HL-60 (cell line): Measurements from ENCODE around the gene WNT7B.

Experiments
- DNase-seq, 2 experiments: peaks; one replicate each; pipeline ENCODE4 v3.0.0-alpha.2; 2010 to 2020; ENCODE audit warnings: low read depth in 1 of 2, low spot score in 1 of 2
- H3K27ac ChIP-seq: fragments of 250-450 bp; sonication (Bioruptor Pico); replicated peaks from 2 replicates; pipeline ENCODE4 v1.5.1; 2020; ENCODE audit warnings: mild to moderate bottlenecking, moderate library complexity
- H3K27me3 ChIP-seq: fragments of 250-450 bp; sonication (Bioruptor Pico); 2 replicates; pipeline ENCODE4 v1.5.1; 2021; ENCODE audit warnings: mild to moderate bottlenecking, moderate library complexity; ENCODE audit not compliant: insufficient read depth, poor library complexity, severe bottlenecking
- H3K4me3 ChIP-seq: replicated peaks from 2 replicates; pipeline ENCODE4 v1.5.1; 2011; ENCODE audit warnings: mild to moderate bottlenecking, control low read depth, low read length; ENCODE audit not compliant: insufficient read depth
- GABPA ChIP-seq: IDR thresholded peaks from 2 replicates; pipeline ENCODE4 v1.6.1; 2012; ENCODE audit warnings: low read depth
- POLR2AphosphoS5 ChIP-seq: IDR thresholded peaks from 2 replicates; pipeline ENCODE4 v1.6.1; 2012; ENCODE audit warnings: low read depth
- SPI1 ChIP-seq: IDR thresholded peaks from 2 replicates; pipeline ENCODE4 v1.6.1; 2012; ENCODE audit warnings: low read depth, mild to moderate bottlenecking, borderline replicate concordance
- TF ChIP-seq, protein P1 (sequence below): IDR thresholded peaks from one replicate; pipeline ENCODE4 v1.5.1; 2011; ENCODE audit warnings: low read length, control low read depth, inconsistent platforms; ENCODE audit not compliant: insufficient read depth
- TF ChIP-seq, protein P2 (sequence below): IDR thresholded peaks from 2 replicates; pipeline ENCODE4 v1.6.1; 2012; ENCODE audit warnings: low read depth; ENCODE audit not compliant: insufficient replicate concordance

The WNT7B gene

DNA sequence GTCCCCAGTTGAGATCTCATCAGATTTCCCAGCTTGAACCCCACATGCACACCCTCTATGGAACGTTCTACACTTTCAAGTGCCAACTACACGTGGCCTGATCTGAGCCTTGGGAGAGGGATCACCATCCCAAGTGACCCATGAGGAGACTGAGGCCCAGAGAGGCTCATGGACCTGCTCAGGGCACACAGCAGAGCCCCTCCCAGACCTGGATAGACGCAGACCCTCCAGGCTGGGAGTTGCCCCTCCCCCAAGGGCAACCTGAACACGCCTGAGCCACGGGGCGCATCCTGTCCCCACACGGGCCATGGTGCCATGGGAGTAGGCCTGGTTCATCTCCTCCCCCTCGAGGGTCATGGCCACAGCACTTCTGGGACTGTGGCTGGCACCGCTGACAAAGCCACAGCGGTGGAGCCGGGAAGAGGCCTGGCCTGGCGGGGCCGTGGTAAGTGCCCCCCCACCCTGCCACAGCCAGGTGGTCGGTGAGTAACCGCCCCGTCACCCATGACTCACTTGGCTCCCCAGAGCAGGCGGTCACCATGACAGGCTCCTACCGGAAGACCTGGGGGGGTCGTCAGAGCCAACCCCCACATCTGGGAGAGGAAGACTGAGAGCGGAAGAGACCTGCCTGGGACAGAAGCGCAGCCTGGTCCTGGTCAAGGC, 8.1 kb downstream of the WNT7B start:
- Histone ChIP-seq H3K27me3 (peaks cover 61% of the 10 kb centered on the region), H3K4me3 (no peak overlapping the region), H3K27ac (no peak overlapping the region)
- TF ChIP-seq SPI1, result no peak
- no peak for TF ChIP-seq POLR2AphosphoS5
- TF ChIP-seq, protein P1, sequence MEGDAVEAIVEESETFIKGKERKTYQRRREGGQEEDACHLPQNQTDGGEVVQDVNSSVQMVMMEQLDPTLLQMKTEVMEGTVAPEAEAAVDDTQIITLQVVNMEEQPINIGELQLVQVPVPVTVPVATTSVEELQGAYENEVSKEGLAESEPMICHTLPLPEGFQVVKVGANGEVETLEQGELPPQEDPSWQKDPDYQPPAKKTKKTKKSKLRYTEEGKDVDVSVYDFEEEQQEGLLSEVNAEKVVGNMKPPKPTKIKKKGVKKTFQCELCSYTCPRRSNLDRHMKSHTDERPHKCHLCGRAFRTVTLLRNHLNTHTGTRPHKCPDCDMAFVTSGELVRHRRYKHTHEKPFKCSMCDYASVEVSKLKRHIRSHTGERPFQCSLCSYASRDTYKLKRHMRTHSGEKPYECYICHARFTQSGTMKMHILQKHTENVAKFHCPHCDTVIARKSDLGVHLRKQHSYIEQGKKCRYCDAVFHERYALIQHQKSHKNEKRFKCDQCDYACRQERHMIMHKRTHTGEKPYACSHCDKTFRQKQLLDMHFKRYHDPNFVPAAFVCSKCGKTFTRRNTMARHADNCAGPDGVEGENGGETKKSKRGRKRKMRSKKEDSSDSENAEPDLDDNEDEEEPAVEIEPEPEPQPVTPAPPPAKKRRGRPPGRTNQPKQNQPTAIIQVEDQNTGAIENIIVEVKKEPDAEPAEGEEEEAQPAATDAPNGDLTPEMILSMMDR, result no peak
- TF ChIP-seq, protein P2, sequence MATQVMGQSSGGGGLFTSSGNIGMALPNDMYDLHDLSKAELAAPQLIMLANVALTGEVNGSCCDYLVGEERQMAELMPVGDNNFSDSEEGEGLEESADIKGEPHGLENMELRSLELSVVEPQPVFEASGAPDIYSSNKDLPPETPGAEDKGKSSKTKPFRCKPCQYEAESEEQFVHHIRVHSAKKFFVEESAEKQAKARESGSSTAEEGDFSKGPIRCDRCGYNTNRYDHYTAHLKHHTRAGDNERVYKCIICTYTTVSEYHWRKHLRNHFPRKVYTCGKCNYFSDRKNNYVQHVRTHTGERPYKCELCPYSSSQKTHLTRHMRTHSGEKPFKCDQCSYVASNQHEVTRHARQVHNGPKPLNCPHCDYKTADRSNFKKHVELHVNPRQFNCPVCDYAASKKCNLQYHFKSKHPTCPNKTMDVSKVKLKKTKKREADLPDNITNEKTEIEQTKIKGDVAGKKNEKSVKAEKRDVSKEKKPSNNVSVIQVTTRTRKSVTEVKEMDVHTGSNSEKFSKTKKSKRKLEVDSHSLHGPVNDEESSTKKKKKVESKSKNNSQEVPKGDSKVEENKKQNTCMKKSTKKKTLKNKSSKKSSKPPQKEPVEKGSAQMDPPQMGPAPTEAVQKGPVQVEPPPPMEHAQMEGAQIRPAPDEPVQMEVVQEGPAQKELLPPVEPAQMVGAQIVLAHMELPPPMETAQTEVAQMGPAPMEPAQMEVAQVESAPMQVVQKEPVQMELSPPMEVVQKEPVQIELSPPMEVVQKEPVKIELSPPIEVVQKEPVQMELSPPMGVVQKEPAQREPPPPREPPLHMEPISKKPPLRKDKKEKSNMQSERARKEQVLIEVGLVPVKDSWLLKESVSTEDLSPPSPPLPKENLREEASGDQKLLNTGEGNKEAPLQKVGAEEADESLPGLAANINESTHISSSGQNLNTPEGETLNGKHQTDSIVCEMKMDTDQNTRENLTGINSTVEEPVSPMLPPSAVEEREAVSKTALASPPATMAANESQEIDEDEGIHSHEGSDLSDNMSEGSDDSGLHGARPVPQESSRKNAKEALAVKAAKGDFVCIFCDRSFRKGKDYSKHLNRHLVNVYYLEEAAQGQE, result no peak
- TF ChIP-seq GABPA, result no peak
- no peak for DNase-seq

DNA sequence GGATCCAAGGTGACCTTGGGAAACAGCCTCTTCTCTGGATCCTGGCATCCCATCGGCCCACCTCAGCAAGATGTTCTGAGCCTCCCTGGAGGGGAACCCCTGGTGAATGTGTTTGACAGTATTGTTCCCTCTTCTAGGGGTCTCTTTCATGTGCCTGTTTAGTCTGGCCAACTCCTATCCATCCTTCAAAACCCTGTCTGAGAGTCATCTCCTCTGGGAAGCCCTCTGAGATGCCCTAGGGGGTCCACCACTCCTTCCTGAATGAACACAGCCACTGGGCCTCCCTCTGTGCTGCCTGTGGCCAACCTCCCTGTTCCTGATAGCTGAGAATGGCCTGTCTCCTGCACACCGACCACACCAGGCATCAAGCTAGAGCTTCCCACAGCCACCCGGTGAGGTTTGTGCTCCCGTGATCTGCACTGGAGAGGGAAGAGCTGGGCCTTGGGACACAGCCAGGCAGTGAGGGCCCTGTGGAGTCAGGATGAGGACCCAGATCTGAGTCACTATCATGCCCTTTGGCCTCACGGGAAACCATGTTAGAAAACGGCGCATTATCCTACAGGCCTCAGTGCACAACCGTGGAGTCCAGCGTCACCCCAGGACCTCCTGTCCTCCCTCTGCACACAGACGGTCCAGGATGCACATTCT, 8.8 kb downstream of the WNT7B start:
- H3K4me3 ChIP-seq, result no peak overlapping the region
- no peak for TF ChIP-seq SPI1
- TF ChIP-seq, protein P1, result no peak
- no peak for TF ChIP-seq GABPA
- no peak for TF ChIP-seq POLR2AphosphoS5
- TF ChIP-seq, protein P2, result no peak
- no peak overlapping the region for H3K27ac ChIP-seq
- no peak for DNase-seq
- peaks cover 53% of the 10 kb centered on the region for H3K27me3 ChIP-seq

DNA sequence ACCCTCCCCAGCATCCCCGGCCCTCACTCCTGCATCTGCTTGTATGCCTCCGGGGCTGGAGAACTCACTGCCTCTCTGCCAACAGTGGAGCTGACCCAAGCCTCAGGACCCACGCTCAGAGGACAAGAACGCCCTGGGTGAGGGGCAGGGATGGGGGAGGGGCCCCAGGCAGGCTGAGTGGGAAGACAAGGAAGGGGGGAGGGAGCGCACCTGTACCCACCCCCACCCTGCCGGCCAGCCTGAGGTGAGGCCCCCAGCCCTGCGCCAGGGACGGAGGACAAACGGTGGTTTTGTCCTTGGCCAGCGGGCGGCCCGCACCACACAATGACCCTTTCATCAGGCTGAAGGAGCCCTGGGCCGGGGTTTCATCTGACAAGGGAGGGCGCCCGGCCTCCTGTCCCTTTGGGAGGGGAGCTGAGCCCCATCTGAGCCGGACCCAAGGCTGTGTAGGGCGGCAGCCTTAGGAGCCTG, 10.0 kb downstream of the WNT7B start:
- H3K27ac ChIP-seq, result no peak overlapping the region
- no peak for DNase-seq
- no peak overlapping the region for H3K4me3 ChIP-seq
- peaks cover 45% of the 10 kb centered on the region for H3K27me3 ChIP-seq
- TF ChIP-seq POLR2AphosphoS5, result no peak
- TF ChIP-seq, protein P1, result no peak
